ENCODE measurements around the gene ODF2. TPM values are rescaled to one million over a fixed set of nuclear protein-coding genes. Genes with fewer than 3 reads are reported as not detected.
"Not testable (repeated sequence)": the region's sequence is repeated elsewhere in the genome, so short reads cannot be mapped to it uniquely, and the experiment has no call there.

The ODF2 gene
- total RNA-seq, result 28.1 TPM

DNA sequence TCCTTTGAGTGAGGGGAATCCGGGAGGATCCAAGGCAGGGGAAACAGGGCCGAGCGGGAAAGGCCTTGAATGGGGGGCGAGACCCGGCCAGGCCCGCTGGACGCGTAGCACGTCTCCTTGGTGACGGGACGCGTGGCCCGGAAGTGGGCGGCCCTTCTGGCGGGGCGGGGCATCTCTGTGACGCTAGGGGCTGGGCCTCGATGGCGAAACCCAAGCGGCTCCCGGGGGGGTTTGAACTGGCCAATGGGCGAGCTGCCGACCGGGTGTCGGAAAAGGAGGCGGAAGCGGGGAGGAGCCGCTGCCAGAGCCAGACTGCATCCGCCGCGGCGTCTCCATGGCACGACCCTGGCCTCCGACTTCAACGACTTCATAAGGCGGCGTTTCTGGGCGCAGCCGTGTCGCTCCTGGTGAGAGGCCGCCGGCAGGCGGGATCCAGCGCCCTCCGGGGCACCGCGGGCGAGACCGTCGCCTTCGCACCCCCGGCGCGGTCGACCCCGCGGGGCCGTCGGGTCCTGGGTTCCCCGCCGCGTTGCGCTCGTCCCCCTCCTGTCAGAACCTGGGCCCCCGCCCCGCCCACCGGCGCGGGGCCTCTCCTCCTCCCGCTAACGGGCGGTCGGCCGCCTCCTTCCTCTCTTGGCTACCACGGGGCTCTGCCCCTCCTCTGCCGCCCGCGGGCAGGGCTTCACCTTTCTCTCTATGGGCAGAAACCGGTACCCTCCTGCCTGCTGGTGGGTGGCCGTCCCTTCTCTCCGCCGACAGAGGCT is at the start of gene ODF2:
Gene ODF2 (plus strand): TSS at position 158 of the 764 bp plus-strand sequence. CDS start 86 bp downstream, at position 244.
- intact Hi-C loops (cut with DNase I), result no loop called here

GRCh38 chr9:128406848-128407391 is 48.9 kb upstream of the ODF2 start:
- intact Hi-C loops (cut with DNase I), result no loop called here
- no peak for ATAC-seq
- no peak for DNase-seq (ENCODE audit: low spot score)

More for the DNA sequence above, at the start of gene ODF2:
- DNase-seq (ENCODE audit: low spot score) (peak; percentile 99), ATAC-seq (peak; percentile 99)

DNA sequence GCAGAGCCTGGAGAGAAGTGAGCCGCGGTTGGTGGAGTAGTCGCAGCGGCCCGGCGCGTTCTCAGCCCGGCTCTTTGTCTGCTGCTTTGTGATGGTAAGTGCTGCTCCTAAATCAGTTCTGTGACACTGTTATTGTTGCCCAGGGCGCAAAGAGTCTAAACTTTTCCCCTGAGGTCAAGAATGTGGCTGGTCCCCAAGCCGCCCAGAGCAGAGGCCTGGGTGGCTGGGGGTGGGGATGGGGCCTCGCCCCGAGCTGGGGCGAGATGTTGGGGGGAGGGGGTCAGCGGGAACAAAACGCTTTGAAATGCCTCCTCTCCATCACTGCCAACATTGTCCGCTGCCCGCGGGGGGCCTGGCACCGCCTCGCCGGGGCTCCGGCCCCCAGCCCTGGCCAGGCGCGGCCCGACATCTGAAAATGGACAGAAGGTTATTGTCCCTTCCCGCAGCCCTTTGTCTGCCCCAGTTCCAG is 46.8 kb upstream of the ODF2 start:
- DNase-seq (ENCODE audit: low spot score) (no peak), ATAC-seq (no peak)
- intact Hi-C loops (cut with DNase I), result no loop called here

DNA sequence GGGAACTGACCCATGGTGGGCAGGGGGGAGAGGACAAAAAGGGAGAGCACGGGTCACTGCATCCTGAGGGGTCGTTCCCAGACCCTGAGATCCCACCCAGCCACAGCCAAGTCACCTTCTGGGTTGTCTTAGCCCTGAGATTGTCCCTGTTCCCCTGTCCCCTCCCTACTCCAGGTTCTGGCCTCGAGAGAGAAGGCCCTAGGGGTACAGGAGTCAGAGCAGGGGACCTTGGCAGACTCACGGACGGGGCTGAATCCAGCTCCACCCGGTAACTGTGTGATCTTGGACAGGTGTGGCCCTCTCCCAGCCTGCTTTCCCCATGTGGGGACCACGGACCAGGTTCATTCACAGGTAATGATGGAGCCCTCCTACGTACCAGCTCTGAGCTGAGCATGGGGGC is 46.4 kb upstream of the ODF2 start:
- DNase-seq (ENCODE audit: low spot score), result no peak
- intact Hi-C loops (cut with DNase I), result no loop called here
- ATAC-seq, result no peak

DNA sequence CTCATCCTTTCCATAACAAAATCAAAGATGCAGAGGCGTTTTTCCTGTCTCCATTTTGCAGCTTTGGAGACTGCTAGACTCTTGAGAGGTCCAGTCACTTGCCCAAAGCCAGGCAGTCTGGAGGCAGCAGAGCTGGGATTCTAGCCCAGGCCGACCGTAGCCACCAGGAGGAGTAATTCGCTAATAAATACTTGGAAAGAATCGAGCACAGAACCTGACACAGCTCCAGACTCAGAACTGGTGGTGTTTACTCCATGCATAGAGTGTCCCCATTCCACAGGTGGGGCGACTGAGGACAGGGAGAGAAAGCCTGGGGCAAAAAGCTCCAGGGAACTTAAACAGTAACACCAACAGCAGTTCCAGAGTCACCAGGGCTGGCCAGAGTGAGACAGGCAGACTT is 45.8 kb upstream of the ODF2 start:
- DNase-seq (ENCODE audit: low spot score) (no peak), ATAC-seq (peak; percentile 23)
- intact Hi-C loops (cut with DNase I), result no loop called here

DNA sequence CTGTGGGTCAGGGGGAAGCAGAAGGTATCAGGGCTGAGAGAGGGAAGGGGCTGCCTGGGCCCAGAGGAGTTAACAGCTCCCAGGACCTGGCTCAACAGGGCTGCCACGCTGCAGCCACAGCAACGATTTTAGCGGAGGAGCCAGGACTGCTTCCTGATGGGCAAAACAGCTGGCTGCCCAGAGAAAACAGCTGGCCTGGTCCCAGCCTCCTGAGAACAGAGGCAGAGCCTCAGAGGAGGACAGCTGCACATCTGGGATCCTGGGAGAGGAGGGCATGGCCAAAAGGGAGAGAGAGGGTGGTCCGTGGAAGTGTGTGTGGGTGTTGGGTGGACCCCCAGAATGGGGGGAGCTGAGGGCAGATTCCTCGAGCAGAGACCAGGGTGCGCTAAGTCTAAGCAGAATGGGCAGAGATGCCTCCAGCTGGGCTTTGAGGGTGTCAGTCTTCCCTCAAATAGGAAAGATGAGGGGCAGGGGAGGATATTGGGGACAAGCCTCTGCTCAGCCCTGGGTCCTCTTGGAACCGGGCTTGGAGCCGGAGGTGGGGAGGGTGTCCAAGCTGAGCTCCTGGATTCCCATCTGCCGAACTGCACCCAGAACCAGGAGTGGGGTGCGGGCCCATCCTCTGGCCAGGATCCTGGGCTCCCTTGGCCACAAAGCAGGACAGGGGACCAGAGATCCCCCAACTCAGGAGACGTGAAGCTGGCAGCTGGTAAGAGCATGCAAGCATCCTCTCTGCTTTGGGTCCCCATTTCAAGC is 44.3 kb upstream of the ODF2 start:
- intact Hi-C loops (cut with DNase I), result no loop called here
- ATAC-seq, result no peak
- DNase-seq (ENCODE audit: low spot score), result no peak

DNA sequence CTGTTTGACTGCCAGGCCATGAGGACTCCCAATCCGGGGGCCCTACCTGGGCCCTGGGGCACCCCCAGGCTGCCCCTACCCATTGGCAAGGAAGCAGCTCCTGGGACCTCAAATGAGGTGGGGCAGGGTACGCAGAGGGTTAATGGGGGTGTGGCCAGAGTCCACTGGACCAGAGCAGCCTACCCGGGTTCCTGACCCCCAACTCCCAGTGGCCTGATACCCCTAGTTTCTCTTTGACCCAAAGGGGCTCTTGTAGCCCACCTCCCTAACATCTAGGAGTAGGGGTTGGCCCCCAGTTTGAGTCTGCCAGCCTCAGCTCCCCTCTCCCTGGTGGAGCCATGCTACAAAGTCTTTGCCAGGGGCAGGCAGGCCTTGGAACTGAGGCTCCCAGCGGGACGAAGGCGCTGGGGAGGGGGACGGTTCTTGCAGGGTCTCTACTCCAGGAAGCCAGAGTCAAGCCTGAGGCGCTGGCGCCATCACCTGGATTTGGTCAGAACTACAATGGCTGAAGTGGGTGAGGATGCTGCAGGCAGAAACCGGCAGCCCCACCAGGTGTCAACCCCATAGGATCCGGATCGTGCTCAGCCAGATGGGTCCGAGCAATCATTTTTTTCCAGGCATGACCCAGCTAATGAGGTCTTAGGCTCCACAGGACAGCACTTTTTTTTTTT is 43.6 kb upstream of the ODF2 start:
- DNase-seq (ENCODE audit: low spot score), result no peak
- ATAC-seq, result no peak
- intact Hi-C loops (cut with DNase I), result no loop called here

GRCh38 chr9:128413728-128414127 is 42.1 kb upstream of the ODF2 start:
- ATAC-seq; DNase-seq (ENCODE audit: low spot score); intact Hi-C loops (cut with DNase I): not testable (repeated sequence)

DNA sequence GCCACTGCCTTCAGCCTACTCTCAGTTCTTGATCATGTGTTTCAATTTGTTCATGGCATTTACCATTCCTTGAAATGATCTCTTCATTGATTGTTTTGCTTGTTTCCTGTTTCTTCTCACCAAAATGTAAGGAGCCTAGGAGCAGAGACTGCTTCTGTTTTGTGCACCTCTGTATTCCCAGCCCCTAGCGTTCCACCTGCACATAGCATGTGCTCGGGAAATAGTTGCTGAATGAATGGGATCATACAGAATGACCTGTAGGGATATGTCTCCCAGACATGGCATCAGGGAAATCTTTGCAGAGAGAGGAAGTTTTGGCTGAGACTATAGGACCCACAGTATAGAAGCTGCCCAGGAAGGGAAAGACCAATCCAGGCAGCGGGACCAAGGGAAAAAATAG is 41.3 kb upstream of the ODF2 start:
- ATAC-seq (no peak), DNase-seq (ENCODE audit: low spot score) (no peak)
- intact Hi-C loops (cut with DNase I), result no loop called here

GRCh38 chr9:128415281-128415680 is 40.5 kb upstream of the ODF2 start:
- intact Hi-C loops (cut with DNase I), result no loop called here
- DNase-seq (ENCODE audit: low spot score) (no peak), ATAC-seq (no peak)

DNA sequence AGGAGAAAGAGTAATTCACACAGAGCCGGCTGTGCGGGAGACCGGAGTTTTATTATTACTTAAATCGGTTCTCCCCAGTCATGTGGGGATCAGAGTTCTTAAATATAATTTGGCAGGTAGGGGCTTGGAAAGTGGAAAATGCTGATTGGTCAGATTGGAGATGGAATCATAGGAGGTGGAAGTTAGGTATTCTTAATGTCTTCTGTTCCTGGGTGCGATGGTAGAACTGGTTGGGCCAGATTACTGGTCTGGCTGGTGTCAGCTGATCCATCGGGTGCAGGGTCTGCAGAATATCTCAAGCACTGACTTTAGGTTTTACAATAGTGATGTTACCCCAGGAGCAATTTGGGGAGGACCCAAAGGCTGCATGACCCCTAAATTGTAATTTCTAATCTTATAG is 39.8 kb upstream of the ODF2 start:
- DNase-seq (ENCODE audit: low spot score) (no peak), ATAC-seq (no peak)
- intact Hi-C loops (cut with DNase I), result no loop called here

GRCh38 chr9:128416432-128417019 is 39.3 kb upstream of the ODF2 start:
- DNase-seq (ENCODE audit: low spot score) (no peak), ATAC-seq (no peak)
- intact Hi-C loops (cut with DNase I), result no loop called here

DNA sequence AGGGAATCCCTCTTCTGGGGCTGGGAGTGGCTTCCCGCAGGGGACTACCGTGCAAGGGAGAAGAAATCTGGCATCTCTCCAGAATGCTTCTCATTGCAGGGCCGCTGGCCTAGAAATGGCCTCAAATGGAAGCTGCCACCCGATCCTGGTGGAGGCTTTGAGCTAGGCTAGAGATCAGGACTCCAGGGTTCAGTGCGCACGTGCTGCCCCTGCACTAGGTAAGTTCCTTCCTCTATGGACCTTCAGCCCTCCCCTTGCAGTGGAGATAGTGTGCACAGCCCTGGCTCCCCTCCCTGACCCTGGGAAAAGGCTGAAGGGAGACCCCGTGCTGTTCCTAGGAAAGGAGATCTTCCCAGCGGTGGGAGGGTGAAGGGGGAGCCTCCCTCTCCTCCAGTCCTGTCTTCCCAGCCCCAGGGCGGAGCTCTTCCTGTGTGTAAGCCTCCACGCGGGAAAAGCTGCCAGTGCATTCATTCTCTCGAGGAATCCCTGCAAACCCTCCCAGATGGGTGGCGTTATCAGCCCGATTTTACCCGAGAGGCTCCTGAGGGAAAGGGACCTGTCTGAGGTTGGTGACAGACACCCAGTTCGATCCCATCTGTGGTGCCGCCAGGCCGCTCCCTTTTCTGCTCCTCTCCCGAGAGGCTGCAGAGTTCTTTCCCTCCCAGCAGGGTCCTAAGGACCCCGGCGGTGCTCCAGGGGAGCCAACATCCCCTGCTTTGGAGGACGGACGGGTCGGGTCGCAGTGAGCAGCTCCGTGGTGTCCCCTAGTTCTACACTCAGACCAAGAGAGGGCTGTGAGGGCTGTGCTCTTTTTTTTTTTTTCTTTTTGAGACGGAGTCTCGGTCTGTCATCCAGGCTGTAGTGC is 36.5 kb upstream of the ODF2 start:
- DNase-seq (ENCODE audit: low spot score), result no peak
- intact Hi-C loops (cut with DNase I), result no loop called here
- no peak for ATAC-seq

- intact Hi-C loops (cut with DNase I), result no loop called here
- ATAC-seq (peak; percentile 83), DNase-seq (ENCODE audit: low spot score) (peak; percentile 88)
Measured at GRCh38 chr9:128420060-128420650, 35.7 kb upstream of the ODF2 start.

DNA sequence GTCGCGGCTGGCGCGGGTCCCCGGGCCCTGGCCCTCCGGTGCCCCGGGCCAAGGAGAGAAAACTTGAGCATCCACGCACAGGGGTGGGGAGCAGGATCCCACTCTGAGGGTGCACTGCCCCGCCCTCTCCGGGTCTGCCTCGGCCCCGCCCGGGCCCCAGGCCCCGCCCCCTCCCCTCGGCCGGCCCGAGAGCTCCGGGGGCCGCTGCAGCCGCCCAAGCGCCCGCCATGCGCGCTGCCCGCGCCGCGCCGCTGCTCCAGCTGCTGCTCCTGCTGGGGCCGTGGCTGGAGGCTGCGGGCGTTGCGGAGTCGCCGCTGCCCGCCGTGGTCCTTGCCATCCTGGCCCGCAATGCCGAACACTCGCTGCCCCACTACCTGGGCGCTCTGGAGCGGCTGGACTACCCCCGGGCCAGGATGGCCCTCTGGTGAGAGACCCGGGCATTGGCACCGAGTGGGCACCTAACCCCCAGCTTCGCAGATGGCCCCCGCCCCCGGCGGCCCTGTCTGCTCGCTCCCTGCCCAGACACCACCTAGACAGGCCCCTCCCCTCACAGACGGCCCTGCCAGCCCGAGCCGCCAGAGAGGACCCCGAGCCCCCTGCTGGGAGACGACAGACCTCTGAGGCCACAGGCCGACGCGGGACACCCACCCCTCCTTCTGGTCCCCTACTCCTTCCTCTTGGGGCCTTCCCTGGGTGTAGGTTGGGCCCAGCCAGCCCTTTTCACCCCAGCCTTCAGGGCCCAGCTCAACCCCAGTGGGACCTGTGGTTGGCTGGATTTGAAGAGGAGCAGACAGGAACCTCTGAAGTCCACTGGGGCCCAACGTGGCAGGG is 34.9 kb upstream of the ODF2 start, which contains the start of gene CERCAM:
Gene CERCAM (plus strand): TSS at position 207 of the 831 bp plus-strand sequence. CDS start 21 bp downstream, at position 228.
- intact Hi-C loops (cut with DNase I), result no loop called here
- ATAC-seq (peak; percentile 80), DNase-seq (ENCODE audit: low spot score) (peak; percentile 81)

- intact Hi-C loops (cut with DNase I), result no loop called here
- ATAC-seq (peak; percentile 68), DNase-seq (ENCODE audit: low spot score) (peak; percentile 65)
Measured at GRCh38 chr9:128421482-128421996, 34.3 kb upstream of the ODF2 start.

All from sciatic nerve (tissue), 2 donors.